H1 (cell line): ENCODE data around the gene SIMC1. TPM values are rescaled to one million over a fixed set of nuclear protein-coding genes. Genes with fewer than 3 reads are reported as not detected.

Experiments used
- CTCF ChIP-seq, 3 experiments: IDR thresholded peaks; 1 replicate in 2 of 3; 2 replicates in 1 of 3; pipeline versions ENCODE4 v1.5.1 to v1.6.1; 2011; ENCODE audit warnings: low read length in 3 of 3, mild to moderate bottlenecking in 3 of 3, inconsistent platforms in 2 of 3, low read depth in 1 of 3, moderate library complexity in 1 of 3; ENCODE audit not compliant: insufficient read depth in 1 of 3; ENCODE audit errors: control extremely low read depth in 1 of 3
- FOSL1 ChIP-seq: IDR thresholded peaks from 2 replicates; pipeline ENCODE4 v1.6.1; 2011; ENCODE audit warnings: mild to moderate bottlenecking, low read depth, low read length, moderate library complexity; ENCODE audit not compliant: insufficient read depth
- KDM4A ChIP-seq: IDR thresholded peaks from one replicate; pipeline ENCODE4 v1.7.1; 2012; ENCODE audit warnings: low read depth, mild to moderate bottlenecking, moderate library complexity, low read length, inconsistent platforms; ENCODE audit not compliant: severe bottlenecking
- SUZ12 ChIP-seq: fragments of 200-600 bp; sonication (generic); IDR thresholded peaks from 2 replicates; pipeline ENCODE4 v1.6.1; 2012; ENCODE audit warnings: mild to moderate bottlenecking, inconsistent platforms, low read length, moderate library complexity, mixed read lengths
- TAF7 ChIP-seq: optimal IDR thresholded peaks from 2 replicates; pipeline ENCODE3; 2011; ENCODE audit warnings: low read depth, mild to moderate bottlenecking, inconsistent platforms, low read length, moderate library complexity, borderline replicate concordance
- polyA plus RNA-seq, 7 experiments: library from polyadenylated mRNA; depleted of rRNA in 3 of 7; stranded (reverse) in 5 of 7; unstranded in 2 of 7; fragments of >200 nt in 5 of 7; fragments of 200-250 nt in 2 of 7; gene quantifications; 1 replicate in 5 of 7; 2 replicates in 1 of 7; 4 replicates in 1 of 7; pipeline versions ENCODE4 v1.2.1 to v1.2.3, GENCODE V29; 2011 to 2013; ENCODE audit warnings: missing spikeins in 2 of 7, mixed read lengths in 2 of 7
- total RNA-seq: library from RNA; stranded (reverse); fragmentation: NEBNext Ultra II Directional; extraction: Animal tissue kit (Norgen Biotek cat#: 25700); gene quantifications from 2 replicates; pipeline ENCODE4 v1.2.1, GENCODE V29; 2021
- TF ChIP-seq, protein P1 (sequence below): IDR thresholded peaks from 2 replicates; pipeline ENCODE4 v1.6.1; 2012; ENCODE audit warnings: inconsistent platforms

Gene SIMC1
- total and polyA plus RNA-seq, 2 of the 8 experiments (the other 6 are each of a cell fraction or from before 2014, with no cell fraction given): 12.3 to 21.2 TPM

- TF ChIP-seq KDM4A (no peak), SUZ12 (no peak), FOSL1 (no peak), TAF7 (no peak), CTCF (IDR thresholded peaks at IDR 0.05; ENCODE audit: control extremely low read depth in 1 of 3, insufficient read depth in 1 of 3, low read depth in 1 of 3, low read length in 3 of 3) (no peak)
- TF ChIP-seq, protein P1, sequence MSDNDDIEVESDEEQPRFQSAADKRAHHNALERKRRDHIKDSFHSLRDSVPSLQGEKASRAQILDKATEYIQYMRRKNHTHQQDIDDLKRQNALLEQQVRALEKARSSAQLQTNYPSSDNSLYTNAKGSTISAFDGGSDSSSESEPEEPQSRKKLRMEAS: no peak
These were observed 151.2 kb downstream of the SIMC1 start (continued) for GRCh38 chr5:176389135-176390123.
